Astrocyte of the cerebellum (primary cell): ENCODE results near the gene GRIP1.

Source experiments
- DNase-seq: peaks from one replicate; pipeline ENCODE4 v3.0.0-alpha.2; 2011; ENCODE audit warnings: low read depth
- H3K4me3 ChIP-seq: 2 replicates; pipeline ENCODE4 v1.5.1; 2011; ENCODE audit warnings: mild to moderate bottlenecking, low read depth, low read length, moderate library complexity
- CTCF ChIP-seq: IDR thresholded peaks from 2 replicates; pipeline ENCODE4 v1.5.1; 2012; ENCODE audit warnings: low read length, low read depth, moderate library complexity, mild to moderate bottlenecking; ENCODE audit errors: missing control alignments
- in situ Hi-C: cut with HindIII; loops from 2 replicates; pipeline ENCODE4 v1.10.0; 2017; ENCODE audit warnings: low sequenced_read_pairs

The GRIP1 gene

GRCh38 chr12:66617991-66618390 is 60.9 kb downstream of the GRIP1 start:
- in situ Hi-C loops = no loop called here
- no peak for TF ChIP-seq CTCF
- no peak for DNase-seq
- H3K4me3 ChIP-seq = no peak overlapping the region

GRCh38 chr12:66612090-66612775 is 66.6 kb downstream of the GRIP1 start:
- TF ChIP-seq CTCF = no peak
- H3K4me3 ChIP-seq = no peak overlapping the region
- in situ Hi-C loops = no loop called here
- no peak for DNase-seq

GRCh38 chr12:66607147-66607546 is 71.7 kb downstream of the GRIP1 start:
- DNase-seq = no peak
- in situ Hi-C loops = no loop called here
- TF ChIP-seq CTCF = no peak
- H3K4me3 ChIP-seq = no peak overlapping the region

GRCh38 chr12:66605293-66605692 is 73.6 kb downstream of the GRIP1 start:
- no peak overlapping the region for H3K4me3 ChIP-seq
- TF ChIP-seq CTCF = no peak
- in situ Hi-C loops = no loop called here
- no peak for DNase-seq

- in situ Hi-C loops = no loop called here
Observed at GRCh38 chr12:66603981-66604479, 74.8 kb downstream of the GRIP1 start.

GRCh38 chr12:66603461-66603860 is 75.4 kb downstream of the GRIP1 start:
- DNase-seq = no peak
- no peak overlapping the region for H3K4me3 ChIP-seq
- no peak for TF ChIP-seq CTCF
- in situ Hi-C loops = no loop called here

More at GRCh38 chr12:66603981-66604479, 74.8 kb downstream of the GRIP1 start:
- no peak for DNase-seq
- no peak overlapping the region for H3K4me3 ChIP-seq
- no peak for TF ChIP-seq CTCF
